GM19324 (cell line): ENCODE data around the gene DCDC2B.
"Not testable (repeated sequence)": the region's sequence is repeated elsewhere in the genome, so short reads cannot be mapped to it uniquely, and the experiment has no call there.

Source experiments
- ATAC-seq: cut with Tn5 transposase; IDR thresholded peaks from one replicate; pipeline ENCODE4 v1.9.1; 2021; ENCODE audit warnings: mild to moderate bottlenecking, moderate library complexity; ENCODE audit not compliant: unreplicated experiment, low FRiP score

Gene DCDC2B

GRCh38 chr1:32255072-32256071 lies 46.5 kb downstream of the DCDC2B start:
- no peak for ATAC-seq

DNA sequence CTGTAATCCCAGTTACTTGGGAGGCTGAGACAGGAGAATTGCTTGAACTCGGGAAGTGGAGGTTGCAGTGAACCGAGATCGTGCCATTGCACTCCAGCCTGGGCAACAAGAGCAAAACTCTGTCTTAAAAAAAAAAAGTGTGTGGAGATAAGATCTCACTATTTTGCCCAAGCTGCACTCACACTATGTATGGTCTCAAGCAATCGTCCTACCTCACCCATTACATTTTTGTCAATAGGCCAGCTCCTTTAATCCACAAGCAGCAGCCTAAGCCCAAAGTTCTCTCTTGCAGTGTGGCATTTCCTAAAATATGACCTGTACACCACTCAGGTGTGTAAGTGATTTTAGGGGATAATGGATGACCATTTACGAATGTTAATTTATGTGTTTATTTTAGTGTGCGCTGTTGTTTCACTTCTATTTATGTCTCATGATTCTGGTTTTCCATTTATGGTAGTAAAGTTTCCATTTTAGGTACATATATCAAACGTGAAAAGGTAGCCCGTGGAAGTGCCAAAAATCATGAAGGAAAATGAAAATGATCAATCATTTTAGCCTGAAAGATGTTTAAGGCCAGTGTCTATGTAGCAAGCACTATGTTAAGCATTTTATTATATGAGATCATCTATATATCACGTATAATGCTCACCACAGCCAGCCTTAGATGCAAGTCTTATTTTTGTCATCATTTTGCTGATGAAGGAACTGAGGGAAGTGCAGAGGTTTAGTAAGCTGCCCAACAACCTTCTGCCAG lies 47.8 kb downstream of the DCDC2B start:
- ATAC-seq = no peak

DNA sequence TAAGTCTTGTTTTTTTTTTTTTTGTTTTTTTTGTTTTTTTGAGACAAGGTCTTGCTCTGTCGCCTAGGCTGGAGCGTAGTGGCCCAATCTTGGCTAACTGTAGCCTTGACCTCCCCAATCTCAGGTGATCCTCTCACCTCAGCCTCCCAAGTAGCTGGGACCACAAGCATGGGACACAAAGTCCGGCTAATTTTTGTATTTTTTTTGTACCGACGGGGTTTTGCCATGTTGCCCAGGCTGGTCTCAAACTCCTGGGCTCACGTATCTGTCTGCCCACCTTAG lies 48.3 kb downstream of the DCDC2B start:
- ATAC-seq = no peak

DNA sequence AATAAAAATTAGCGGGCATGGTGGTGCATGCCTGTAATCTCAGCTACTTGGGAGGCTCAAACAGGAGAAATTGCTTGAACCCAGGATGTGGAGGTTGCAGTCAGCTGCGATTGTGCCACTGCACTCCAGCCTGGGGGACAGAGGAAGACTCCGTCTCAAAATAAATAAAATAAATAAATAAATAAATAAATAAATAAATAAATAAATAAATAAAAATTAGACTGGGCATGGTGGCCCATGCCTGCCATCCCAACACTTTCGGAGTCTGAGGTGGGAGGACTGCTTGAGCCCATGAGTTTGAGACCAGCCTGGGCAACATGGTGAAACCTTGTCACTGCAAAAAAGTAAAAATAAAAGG lies 54.3 kb downstream of the DCDC2B start:
- not testable (repeated sequence) for ATAC-seq

DNA sequence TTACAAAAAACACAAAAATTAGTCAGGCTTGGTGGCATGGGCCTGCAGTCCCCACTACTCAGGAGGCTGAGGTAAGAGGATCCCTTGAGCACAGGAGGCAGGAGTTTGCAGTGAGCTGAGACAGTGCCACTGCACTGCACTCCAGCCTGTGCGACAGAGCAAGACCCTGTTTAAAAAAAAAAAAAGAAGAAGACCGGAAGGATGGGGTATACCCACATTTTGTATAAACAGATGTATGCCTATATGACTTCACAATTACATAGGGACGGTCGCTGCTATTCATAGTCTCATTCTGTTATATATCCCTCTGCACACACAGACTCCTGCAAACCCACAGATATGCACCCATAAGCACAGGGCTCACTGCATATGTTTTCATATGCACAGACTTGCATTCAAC lies 54.9 kb downstream of the DCDC2B start:
- no peak for ATAC-seq
